Activated T-cell treated with anti-CD3 and anti-CD28 coated beads for 1 hour (primary cell): ENCODE results near the gene ATP5F1E.
"Not testable (repeated sequence)": the region's sequence is repeated elsewhere in the genome, so short reads cannot be mapped to it uniquely, and the experiment has no call there.

Experiments used
- DNase-seq: peaks from one replicate; pipeline ENCODE4 v3.0.0-alpha.2; 2020; ENCODE audit warnings: low read depth

ATP5F1E gene

DNA sequence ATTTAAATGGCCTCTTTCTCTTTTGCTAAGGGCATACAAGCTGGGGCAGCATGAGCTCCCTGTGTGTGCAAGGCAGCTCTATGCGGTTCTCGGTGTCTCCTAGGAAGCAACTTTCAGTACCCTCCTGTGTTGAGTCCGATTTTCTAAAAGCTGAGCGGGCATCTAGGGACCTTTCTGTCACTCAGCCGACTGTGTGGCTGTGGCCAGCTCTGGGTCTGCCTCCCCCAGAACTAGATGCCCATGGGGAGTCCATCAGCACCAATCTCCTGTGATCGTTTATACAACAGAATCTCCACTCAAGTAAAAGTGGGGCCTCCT, 43.6 kb downstream of the ATP5F1E start:
- DNase-seq: no peak

DNA sequence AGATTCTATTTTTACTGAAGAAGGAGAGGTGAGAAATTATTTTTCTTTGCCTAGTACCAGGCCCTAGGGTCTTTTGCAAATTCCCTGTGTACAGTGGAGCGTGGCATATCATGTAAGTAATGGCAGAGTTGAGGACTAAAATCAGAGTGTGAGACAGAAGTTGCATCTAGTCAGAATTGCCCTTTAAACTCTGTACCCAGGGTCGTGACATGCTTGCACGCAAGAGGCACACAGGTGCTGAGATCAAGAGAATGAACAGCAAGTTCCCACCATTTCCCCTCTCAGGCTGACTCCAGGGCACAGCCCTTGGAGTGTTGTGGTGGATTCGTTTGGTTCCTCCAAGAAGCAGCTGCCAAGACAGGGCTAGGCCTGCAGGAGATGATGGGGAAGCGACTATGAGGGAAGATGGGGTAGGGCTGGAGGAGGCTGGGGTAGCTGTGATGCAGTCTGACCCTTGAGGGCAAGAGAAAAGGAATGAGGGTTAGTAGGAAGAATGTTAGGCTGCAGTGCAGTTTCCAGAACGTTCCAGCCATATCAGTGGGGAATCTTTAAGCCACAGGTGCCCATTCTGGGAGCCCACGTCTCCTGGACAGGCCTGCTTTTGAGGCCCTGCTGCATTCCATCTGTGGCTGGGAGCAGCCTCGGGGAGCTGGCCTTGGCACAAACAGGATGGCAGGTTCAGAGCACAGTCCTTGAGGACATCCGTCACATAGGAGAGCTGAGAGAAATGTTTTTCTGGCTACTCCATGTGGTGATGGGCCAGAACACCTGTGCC, 44.2 kb downstream of the ATP5F1E start:
- no peak for DNase-seq

- DNase-seq: no peak
Observed at GRCh38 chr20:58986968-58987517, 45.1 kb downstream of the ATP5F1E start.

DNA sequence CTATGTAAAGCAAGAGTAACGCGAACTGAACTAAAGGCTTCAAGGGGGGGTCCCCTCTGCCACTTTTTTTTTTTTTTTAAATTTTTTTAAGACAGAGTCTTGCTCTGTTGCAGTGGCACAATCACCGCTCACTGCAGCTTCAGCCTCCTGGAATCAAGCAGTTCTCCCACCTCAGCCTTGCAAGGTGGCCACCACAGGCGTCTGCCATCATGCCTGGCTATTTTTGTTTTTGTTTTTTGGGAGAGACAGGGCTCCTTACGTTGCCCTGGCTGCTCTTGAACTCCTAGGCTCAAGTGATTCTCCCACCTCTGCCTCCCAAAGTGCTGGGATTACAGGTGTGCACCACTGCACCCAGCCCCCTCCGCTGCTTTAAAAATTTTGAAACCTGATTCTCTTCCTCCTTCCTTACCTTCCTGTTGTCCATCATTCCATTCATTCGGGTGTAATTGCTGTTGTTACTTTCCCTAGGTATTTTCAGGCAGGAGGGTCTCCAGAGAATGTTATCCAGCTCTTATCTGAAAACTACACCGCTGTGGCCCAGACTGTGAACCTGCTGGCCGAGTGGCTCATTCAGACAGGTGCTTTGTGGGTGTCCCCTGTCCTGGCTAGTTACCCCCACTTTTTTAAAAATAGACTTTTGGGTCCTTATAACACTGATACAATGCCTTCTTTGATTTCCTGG, 45.7 kb downstream of the ATP5F1E start:
- DNase-seq: no peak

- no peak for DNase-seq
Observed at GRCh38 chr20:58985656-58986055, 46.5 kb downstream of the ATP5F1E start.

DNA sequence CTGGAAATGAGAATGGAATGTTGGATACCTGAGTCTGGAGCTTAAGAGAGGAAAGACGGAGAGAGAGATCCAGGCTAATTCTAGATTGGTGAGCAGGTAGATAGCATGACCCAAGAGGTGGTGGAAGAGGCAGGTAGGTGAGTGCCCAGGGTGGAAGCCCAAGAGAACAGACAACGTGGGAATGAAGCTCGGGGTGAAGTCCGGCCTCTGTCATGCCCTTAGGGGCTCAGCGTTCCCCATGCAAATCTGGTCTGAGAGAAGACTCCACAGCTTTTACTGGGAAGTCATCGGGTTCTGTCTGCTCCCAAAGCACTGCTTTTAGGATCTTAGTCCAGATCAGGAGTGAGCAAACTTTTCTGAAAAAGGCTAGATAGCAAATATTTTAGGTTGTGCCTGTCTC, 47.4 kb downstream of the ATP5F1E start:
- DNase-seq: no peak

DNA sequence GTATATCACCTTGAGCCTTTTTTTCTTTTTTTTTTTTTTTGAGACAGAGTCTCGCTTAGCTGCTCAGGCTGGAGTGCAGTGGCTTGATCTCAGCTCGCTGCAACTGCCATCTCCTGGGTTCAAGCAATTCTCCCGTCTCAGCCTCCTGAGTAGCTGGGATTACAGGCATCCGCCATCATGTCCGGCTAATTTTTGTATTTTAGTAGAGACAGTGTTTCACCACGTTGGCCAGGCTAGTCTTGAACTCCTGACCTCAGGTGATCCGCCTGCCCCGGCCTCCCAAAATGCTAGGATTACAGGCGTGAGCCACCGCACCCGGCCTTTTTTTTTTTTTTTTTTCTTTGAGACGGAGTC, 49.0 kb downstream of the ATP5F1E start:
- DNase-seq: not testable (repeated sequence)

DNA sequence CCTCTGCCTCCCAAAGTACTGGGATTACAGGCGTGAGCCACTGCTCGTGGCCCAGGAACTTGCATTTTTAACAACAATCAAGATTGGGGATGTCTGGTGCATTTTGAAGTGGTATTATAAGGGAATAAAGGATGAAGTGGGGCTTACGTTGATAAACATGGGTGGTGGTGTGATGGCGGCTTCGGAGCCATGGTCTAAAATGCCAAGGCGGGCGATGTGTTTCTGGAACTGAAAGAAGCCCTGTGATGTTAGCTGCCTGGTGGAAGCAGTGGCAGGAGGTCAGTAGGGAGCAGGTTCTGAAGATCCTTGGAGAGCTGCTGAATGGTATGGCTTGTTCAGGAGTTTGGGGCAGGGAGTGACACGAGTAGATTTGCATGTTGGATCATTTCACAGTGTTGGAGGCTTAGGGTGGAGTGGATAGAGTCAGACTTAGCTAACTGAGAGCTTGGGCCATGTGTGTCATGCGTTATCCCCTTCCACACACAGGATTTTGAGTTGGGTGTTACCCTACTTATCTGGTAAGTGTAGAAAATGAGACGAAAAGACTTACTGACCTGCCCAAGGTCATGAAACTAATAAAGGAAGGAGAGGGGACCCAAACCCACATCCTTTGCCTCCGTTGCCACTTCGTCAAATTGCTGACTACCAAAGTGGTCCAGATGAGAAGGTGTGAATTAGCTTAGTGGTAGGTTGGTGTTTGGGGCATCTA, 49.6 kb downstream of the ATP5F1E start:
- DNase-seq: no peak

DNA sequence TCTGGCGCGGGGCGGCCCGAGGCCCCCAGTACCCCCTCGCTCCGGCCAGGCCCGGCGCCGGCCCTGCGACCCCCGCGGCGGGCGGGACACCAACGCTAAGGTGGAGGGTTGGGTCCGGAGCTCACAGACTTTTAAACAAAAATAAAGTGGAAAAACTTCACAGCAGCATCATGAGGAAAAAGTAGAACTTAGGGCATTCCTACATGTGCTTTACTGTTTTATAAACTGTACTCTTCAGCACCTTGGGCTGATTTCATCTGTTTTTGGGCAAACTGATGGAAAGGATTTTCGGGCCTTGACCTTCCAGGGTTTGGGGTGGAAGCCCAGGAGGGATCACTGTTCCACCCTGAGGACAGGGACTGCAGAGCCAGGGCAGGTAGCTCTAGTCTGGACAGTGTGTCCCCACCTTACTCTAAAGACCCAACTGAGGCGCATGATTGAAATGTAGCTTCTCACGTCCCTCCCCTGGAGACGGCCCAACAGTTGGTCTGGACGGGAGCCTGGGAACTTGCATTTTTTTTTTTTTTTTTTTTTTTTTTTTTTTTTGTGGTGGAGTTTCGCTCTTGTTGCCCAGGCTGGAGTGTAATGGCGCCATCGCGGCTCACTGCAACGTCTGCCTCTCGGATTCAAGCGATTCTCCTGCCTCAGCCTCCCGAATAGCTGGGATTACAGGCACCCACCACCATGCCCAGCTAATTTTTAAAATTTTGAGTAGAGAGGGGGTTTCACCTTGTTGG, 50.3 kb downstream of the ATP5F1E start:
- no peak for DNase-seq

DNA sequence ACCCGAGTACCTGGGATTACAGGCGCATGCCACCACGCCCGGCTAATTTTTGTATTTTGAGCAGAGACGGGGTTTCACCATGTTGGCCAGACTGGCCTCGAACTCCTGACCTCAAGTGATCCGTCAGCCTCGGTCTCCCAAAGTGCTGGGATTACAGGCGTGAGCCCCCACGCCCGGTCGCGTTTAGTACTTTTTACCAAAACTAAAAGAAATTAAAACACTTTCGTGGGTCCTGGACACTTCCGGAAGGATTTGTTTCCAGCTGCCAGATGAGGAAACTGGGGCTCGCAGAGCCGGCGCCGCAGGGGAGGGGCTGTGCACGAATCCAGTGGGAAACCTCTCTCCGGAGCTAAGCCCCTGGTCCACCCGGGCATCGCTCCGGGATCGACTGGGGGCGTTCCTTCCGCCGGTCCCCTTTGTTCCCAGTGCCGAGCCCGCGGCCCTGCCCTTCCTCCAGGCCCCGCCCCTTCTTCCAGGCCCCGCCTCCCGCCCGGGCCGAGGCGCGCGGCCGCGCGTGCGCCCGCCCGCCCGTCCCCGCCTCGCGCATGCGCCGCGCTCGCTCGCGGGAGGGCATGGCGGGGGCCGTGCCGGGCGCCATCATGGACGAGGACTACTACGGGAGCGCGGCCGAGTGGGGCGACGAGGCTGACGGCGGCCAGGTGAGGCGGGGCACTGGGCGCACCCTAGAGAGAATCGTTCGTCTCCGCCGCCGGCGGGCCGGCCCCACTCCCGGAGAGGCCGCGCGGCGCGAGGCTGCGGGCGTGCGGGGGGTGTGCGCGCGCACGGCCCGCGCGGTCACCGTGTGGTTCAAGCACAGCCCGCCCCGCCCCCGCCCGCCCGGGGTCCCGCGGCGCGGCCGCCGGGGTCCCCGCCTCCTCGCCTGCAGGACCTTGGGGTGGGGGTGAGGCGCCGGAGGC, 51.2 kb downstream of the ATP5F1E start, which contains the start of gene NELFCD:
Gene NELFCD, plus strand, starts transcription at position 546 of the 917 bp plus-strand sequence. Its CDS starts 54 bp downstream, at position 600.
- DNase-seq: peak; percentile 88

GRCh38 chr20:58978351-58979190, 53.6 kb downstream of the ATP5F1E start:
- no peak for DNase-seq

- no peak for DNase-seq
Observed at GRCh38 chr20:58976061-58976730, 55.9 kb downstream of the ATP5F1E start.
